GM10266 (cell line): ENCODE data around the gene CABYR.

Experiments used
- DNase-seq: peaks from one replicate; pipeline ENCODE4 v3.0.0; 2012; ENCODE audit errors: extremely low spot score
- TF ChIP-seq, protein P1 (sequence below): IDR thresholded peaks from 2 replicates; pipeline ENCODE4 v1.5.1; 2012; ENCODE audit warnings: mild to moderate bottlenecking, low read depth; ENCODE audit not compliant: control insufficient read depth, insufficient read depth; ENCODE audit errors: missing control alignments

CABYR gene

DNA sequence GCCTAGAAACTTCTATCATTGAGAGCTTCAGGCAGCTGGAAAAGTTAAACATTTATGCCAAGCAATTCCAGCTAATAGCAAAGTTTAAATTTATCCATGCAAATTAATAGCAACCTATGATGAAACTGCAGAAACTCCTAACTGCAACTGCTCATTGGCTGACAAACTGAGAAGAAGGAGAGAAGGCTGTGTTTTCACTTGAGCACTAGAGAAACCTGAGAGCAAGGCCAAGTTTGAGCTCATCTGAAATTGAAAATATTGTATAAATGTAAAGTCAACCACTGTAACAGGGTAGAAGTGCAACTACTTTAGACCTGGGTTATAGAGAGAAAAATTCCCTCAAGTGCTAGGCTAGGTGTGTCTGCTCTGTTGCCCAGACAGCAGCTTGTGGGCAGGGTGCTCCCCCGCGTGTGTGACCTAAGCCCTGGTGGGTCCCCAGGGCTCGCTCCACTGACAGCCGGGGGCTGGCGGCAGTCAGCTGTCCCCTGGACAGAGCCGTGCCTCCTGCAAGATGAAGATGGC lies 50.2 kb downstream of the CABYR start:
- TF ChIP-seq, protein P1, sequence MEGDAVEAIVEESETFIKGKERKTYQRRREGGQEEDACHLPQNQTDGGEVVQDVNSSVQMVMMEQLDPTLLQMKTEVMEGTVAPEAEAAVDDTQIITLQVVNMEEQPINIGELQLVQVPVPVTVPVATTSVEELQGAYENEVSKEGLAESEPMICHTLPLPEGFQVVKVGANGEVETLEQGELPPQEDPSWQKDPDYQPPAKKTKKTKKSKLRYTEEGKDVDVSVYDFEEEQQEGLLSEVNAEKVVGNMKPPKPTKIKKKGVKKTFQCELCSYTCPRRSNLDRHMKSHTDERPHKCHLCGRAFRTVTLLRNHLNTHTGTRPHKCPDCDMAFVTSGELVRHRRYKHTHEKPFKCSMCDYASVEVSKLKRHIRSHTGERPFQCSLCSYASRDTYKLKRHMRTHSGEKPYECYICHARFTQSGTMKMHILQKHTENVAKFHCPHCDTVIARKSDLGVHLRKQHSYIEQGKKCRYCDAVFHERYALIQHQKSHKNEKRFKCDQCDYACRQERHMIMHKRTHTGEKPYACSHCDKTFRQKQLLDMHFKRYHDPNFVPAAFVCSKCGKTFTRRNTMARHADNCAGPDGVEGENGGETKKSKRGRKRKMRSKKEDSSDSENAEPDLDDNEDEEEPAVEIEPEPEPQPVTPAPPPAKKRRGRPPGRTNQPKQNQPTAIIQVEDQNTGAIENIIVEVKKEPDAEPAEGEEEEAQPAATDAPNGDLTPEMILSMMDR, result no peak
- peak; percentile 30 for DNase-seq

DNA sequence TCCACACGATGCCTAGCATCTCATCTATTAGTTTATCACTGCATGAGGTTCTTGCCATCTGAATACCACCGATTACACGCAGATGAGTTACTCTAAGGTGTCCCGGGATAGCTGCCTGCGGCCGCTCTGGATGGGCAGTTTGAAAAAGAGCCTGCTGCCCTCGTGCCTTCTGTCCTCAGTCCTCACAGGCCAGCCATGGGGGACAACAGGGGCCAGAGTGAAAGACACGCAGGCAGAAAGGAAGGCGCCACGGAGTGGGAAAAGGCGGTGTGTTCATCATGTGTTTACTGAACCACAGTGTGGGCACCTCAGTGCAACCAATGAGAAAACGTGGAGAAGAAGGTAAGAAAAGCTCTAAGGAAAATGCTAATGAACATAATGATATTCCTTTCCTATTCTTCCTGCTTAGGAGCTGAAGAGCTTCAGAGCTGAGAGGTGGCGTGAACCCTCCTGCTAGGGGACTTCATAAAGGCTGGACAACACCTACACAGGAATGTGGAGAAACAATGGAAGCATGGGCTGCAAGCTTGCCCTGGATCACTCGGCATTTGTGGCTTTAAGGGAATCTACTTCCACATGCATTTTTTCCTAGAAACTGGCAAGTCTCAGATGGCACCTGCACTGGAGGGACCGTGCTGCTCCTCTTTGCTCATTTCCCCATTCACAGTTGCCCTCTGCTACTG lies 50.9 kb downstream of the CABYR start:
- TF ChIP-seq, protein P1, result no peak
- no peak for DNase-seq

DNA sequence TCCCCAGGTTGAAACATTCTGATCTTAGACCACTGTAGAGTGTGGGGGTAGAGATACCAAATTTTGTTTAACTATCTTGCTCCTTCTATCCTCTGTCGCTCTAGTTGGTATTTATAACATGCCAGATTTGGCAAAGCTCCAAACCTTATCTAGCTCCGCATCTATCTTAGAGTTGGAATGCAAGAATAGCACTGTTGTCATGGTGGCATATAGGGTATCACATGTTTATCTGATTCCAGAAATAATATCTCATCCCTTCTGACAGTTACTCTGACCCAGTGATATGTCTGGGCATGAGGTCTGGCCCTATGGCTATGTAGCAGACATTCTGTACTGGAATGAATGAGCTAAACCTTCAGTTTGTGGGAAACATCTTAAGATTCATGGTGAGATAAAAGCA lies 51.7 kb downstream of the CABYR start:
- no peak for DNase-seq
- TF ChIP-seq, protein P1, result no peak

DNA sequence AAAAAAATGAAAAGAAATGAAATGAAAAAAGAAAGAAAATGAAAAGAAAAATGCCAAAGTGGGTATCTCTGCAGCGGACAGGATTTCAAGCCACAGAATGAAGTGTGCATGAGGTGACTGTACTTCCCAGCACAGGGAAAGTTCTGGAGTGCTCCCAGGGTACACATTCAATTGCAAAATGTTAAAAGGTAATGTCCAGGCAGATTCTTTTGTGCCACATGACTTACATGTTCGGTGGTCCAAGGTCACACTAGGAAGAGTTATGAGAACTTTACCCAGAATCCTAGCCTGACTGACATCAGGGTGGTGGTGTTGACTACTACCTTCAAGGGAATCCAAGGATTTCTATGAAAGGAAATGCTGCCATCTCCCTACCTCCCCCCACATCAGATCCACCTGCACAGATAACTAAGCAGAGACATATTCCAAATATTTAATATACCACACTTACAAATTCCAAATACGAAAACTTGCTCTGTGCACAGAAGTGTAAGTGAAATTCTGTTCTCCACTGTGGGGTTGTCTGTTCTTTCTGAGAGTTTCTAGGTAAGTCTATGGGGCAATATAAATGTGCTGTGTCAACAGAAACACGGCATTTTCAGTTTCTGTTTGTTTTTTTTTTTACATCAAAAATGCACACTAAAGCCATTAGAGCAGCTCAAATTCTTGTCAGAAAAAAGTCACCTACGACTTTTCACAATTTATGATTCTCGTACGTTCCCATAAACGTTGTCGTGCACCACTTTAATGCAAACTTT lies 56.6 kb downstream of the CABYR start:
- no peak for DNase-seq

DNA sequence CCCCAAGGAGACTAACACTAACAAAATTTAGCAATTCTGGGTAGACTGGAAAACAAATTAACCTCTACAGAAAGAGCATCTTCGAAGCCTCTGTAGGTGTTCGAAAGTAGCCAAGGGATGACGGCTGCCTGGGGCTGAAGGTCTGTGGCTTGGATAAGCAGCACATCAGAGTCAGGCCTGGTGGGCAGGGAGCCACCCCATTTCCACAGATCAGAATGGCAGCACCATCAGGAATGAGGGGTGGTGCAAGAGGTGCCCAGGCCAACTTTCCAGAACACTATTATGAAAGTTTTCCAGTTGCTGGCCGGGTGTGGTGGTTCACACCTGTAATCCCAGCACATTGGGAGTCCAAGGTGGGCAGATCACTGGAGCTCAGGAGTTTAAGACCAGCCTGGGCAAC lies 57.9 kb downstream of the CABYR start:
- TF ChIP-seq, protein P1, result no peak
- no peak for DNase-seq

More for the DNA sequence above, 56.6 kb downstream of the CABYR start:
- TF ChIP-seq, protein P1, result no peak

DNA sequence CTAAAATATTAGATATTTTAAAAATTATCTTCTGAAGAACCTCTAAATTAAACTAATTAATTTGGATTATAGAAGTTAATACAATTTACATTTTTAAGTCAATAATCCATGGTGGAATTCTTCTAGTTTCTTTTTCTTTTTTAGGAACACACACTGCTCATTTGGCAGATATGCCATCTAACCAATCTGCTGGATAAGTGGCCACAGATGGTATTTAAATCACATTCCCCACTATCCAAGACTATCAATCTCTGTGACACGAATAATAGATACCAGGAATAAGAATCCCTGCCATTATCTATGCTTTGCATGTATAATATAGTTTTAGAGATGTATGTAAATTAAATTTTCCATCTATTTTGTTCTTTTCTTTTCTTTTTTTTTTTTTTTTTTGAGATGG lies 58.5 kb downstream of the CABYR start:
- no peak for DNase-seq
- TF ChIP-seq, protein P1, result no peak

DNA sequence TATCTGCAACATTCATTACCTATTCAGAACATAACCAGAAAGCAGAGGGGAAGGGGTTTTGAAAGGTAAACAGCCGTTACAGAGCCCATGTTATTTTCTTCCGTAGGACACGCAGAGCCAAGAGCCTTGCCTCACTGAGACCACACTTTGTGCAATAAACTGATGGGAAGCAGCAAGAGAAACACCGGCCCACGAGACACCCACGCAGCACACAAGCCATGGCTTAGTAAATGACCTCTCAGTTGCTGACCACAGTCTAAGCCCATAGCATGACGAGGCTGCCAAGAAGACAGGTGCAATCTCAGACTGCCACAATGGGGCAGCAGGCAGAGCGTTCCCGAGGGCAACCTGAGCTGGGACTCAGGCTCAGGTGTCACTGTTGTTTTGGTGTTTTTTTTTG lies 59.6 kb downstream of the CABYR start:
- TF ChIP-seq, protein P1, result no peak
- no peak for DNase-seq
